ENCODE results near the gene EGFLAM. TPM values are rescaled to one million over a fixed set of nuclear protein-coding genes. Genes with fewer than 3 reads are reported as not detected.

The EGFLAM gene
- total RNA-seq, 1 experiment from 2014 or later = not detected

DNA sequence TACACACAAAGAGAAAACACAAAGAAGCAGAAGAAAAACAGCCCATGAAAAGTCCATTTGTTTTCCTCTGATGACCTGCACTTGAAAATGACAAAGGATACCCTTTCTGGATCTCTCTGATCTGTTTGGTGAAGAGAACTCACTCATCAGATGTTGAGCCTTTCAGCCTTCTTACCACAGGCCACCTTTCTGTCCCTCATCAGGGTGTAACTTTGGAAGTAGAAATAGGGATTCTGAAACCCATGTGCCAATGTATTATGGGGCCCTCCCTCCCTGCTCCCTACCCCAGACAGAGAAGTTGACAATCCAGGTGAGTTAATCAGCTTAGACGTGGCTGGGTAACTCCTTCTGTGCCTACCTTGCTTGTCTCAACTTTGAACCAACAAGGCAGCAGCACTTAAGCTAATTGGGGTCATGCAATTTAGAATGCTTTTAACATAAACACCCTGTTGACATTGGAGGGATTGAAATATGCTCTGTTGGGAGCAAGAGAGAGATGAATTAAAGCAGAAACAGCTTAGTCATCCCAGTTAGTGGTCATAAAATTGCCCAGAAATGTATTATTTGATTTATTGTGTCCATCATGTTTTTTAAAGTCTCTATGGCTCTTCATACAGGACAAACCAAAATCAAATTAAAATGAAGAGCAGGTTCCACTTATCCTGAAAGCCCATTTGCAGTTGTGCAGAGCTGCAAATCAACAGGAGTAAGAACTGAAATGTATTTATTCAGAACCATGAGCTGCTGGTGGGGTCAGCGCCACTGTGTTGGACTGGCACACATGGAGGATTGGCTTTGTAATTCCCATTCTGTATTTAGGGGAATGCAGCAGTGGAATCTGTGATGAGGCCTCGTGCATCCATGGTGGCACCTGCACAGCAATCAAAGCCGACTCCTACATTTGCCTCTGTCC lies 166.0 kb downstream of the EGFLAM start:
- Histone ChIP-seq H3K9me3 (no peaks in the 10 kb centered on the region), H3K36me3 (ENCODE audit: control insufficient read depth, insufficient read depth, low read length) (no peaks in the 10 kb centered on the region), H3K4me1 (no peaks in the 10 kb centered on the region; the same call in 1 of the 2 replicates), H3K4me3 (ENCODE audit: low read depth, low read length) (no peak overlapping the region), H3K27me3 (replicated peaks; ENCODE audit: control insufficient read depth, insufficient read depth, low read length) (no peaks in the 10 kb centered on the region)
- no peak for TF ChIP-seq CTCF (IDR thresholded peaks at IDR 0.05; ENCODE audit: insufficient read depth in 1 of 2, low read depth in 1 of 2, low read length in 1 of 2, severe bottlenecking in 1 of 2, unreplicated experiment in 1 of 2)
- no peak overlapping the region for H3K27ac Mint-ChIP-seq (ENCODE audit: unreplicated experiment)
- H3K4me1 Mint-ChIP-seq (ENCODE audit: low read depth, unreplicated experiment) = no peaks in the 10 kb centered on the region
- BruUV-seq (replicated peaks) = no TSS peak
- no peak overlapping the region for H3K4me3 Mint-ChIP-seq (ENCODE audit: unreplicated experiment)
- no peaks in the 10 kb centered on the region for H3K27me3 Mint-ChIP-seq (ENCODE audit: insufficient read depth, unreplicated experiment)
- POLR2A ChIA-PET = no interaction called here
- H3K36me3 Mint-ChIP-seq (ENCODE audit: insufficient read depth, unreplicated experiment) = no peaks in the 10 kb centered on the region
- intact Hi-C loops (cut with micrococcal nuclease; ENCODE audit: unreplicated experiment) = no loop called here
- H3K9me3 Mint-ChIP-seq (ENCODE audit: unreplicated experiment) = no peaks in the 10 kb centered on the region
- CTCF ChIA-PET = interaction anchor here (0.8 kb wide), 1 partner anchor 386 kb away, joined by 3 read pairs; no protein-coding TSS in a partner anchor
- DNase-seq = no peak

- POLR2A ChIA-PET = no interaction called here
These were observed 168.1 kb downstream of the EGFLAM start for GRCh38 chr5:38426490-38426889.

More at GRCh38 chr5:38426490-38426889, 168.1 kb downstream of the EGFLAM start:
- Mint-ChIP-seq H3K36me3 (ENCODE audit: insufficient read depth, unreplicated experiment) (no peaks in the 10 kb centered on the region), H3K9me3 (ENCODE audit: unreplicated experiment) (no peaks in the 10 kb centered on the region), H3K27me3 (ENCODE audit: insufficient read depth, unreplicated experiment) (no peaks in the 10 kb centered on the region), H3K4me3 (ENCODE audit: unreplicated experiment) (no peak overlapping the region), H3K4me1 (ENCODE audit: low read depth, unreplicated experiment) (no peaks in the 10 kb centered on the region), H3K27ac (ENCODE audit: unreplicated experiment) (no peak overlapping the region)
- no TSS peak for BruUV-seq (replicated peaks)
- Histone ChIP-seq H3K36me3 (ENCODE audit: control insufficient read depth, insufficient read depth, low read length) (no peaks in the 10 kb centered on the region), H3K4me1 (no peaks in the 10 kb centered on the region; the same call in 1 of the 2 replicates), H3K4me3 (ENCODE audit: low read depth, low read length) (no peak overlapping the region), H3K9me3 (no peaks in the 10 kb centered on the region), H3K27me3 (replicated peaks; ENCODE audit: control insufficient read depth, insufficient read depth, low read length) (no peaks in the 10 kb centered on the region)
- no peak for TF ChIP-seq CTCF (IDR thresholded peaks at IDR 0.05; ENCODE audit: insufficient read depth in 1 of 2, low read depth in 1 of 2, low read length in 1 of 2, severe bottlenecking in 1 of 2, unreplicated experiment in 1 of 2)
- DNase-seq = no peak
- CTCF ChIA-PET = interaction anchor here (0.9 kb wide), 1 partner anchor 15 kb away, joined by 4 read pairs; no protein-coding TSS in a partner anchor
- intact Hi-C loops (cut with micrococcal nuclease; ENCODE audit: unreplicated experiment) = no loop called here

All from Caco-2 (cell line).